Central memory CD4-positive, alpha-beta T cell (primary cell): Measurements from ENCODE around the gene ARL4D.
A peak's percentile ranks its signal among the peaks of the same experiment; 100 is the strongest.
"Not testable (repeated sequence)": the region's sequence is repeated elsewhere in the genome, so short reads cannot be mapped to it uniquely, and the experiment has no call there.

Experiments used
- DNase-seq: peaks from one replicate; pipeline ENCODE4 v3.0.0; 2022
- total RNA-seq, 3 experiments: gene quantifications; one replicate each; lab custom pipeline; 2026; lab: John Stamatoyannopoulos, UW

The ARL4D gene, protein sequence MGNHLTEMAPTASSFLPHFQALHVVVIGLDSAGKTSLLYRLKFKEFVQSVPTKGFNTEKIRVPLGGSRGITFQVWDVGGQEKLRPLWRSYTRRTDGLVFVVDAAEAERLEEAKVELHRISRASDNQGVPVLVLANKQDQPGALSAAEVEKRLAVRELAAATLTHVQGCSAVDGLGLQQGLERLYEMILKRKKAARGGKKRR
- total RNA-seq, result 1.1 to 5.8 (median 1.3) reads per million in 3 experiments

DNA sequence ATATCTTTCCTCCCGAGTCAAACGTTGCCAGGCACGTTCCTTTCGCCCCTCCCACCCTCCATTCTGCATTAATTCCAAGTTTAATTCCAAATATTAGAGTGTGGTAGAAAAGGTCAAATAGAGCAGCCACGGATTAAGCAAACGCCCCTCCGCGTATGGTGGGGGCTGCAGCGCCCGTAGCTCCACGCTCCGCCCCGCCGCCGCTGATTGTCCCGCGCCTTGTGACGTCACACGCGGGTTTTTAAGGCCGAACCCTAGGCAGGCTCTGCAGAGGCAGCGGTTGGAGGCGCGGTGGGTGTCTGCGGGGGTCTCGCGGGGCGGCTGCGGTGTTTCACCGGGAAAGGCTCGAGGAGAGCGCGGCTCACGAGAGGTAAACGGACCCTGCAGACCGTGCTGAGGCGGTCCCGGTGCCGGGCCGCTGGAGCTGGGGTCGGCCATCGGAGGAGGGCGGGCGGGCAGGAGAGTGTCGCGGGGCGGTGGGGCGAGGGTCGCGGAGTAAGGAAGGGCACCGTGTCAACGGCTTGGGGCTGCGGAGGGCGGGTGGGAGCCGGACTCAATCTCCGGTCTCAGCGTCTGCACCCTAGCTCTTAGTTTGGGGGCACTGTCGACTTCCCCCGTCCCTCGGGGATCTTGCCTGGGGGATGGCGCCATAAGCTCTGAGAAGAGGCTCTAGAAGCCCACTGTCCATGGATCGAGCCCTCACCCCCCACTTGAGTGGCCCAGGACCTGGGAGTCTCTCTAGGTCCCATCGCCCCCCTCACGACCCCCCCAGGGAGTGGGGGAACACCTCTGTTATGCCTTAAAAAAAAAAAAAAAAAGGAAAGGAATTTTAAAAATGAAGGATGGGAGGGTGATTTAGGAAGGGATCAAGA, at the start of gene ARL4D:
Gene ARL4D, plus strand, starts transcription at position 270 of the 872 bp plus-strand sequence. CDS start 740 bp downstream, outside the sequence.
- DNase-seq, result peak; percentile 78

DNA sequence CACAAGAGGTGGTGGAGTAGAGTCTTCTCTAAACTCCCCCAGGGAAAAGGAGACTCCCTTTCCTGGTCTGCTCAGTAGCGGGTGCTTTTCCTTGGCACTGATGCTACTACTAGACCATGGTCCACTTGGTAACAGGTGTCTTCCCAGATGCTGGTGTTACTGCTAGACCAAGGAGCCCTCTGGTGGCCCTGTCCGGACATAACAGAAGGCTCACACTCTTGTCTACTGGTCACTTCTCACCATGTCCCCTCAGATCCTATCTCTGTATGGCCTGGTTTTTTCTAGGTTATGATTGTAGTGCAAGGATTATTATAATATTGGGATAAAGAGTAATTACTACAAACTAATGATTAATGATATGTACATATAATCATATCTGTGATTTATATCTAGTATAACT, 49.7 kb upstream of the ARL4D start:
- DNase-seq, result no peak

DNA sequence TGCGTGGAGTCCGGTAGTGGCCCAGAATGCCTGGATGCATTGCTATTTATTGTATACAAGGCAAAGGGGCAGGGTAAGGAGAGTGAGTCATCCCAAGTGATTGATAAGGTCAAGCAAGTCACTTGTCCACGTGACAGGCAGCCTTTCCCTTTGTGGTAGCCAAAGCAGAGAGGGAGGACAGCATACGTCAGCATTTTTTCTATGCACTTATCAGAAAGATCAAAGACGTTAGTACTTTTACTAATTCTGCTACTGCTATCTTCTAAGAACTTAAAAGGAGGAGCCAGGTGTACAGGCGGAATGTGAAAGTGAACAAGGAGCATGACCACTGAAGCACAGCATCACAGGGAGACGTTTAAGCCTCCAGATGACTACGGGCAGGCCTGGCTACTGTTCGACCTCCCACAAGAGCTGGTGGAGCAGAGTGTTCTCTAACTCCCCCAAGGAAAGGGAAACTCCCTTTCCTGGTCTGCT, 47.9 kb upstream of the ARL4D start:
- no peak for DNase-seq

DNA sequence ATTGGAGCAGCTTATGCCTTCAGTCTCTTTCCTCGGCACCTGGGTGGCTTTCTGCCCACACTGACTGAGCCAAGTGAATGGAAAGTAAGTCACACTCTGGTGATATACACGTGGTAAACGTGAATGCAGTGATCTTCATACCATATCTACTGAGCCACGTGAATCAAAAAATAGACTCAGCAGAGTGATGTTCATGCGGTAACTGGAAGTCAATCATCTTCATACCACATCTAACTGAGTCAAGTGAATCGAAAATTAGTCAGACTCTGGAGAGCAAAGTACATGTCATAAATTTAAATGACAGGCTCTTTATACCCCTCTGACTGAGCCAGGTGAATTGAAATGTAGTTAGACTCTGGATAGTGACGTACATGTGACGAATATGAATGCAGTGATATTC, 47.1 kb upstream of the ARL4D start:
- DNase-seq, result no peak

DNA sequence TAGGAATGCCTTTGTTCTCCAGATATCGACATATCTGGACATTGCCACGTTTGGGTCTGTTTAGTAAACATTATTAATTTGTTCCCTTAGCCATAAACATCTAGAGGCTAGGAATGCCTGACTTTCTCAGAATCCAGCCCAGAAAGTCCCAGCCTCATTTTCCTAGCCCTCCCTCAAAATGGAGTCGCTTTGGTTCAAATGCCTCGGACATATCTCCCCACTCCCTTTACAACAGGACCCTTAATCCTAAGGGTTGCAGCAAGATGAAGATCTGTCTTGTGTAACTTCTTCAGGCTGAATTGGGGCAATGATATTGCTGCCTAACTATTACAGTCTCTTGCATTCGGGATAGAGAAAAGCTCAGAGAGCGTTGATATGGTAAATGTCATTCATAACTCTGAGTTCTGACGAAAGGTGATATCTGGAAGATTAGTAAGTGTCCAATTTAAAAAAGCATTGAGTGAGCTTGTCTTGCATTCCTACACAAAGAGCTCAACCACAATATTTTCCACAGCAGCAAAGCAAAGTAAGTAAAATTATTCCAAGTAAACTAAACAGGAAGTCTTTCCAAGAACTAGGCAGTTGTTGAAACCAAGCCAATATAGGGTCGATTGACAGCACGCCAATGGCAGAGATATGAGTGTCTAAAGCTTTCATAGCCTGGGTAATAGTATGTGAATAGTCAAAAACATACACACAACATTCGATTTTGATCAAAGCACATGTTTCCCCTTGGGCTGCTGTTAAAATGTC, 46.0 kb upstream of the ARL4D start:
- no peak for DNase-seq

DNA sequence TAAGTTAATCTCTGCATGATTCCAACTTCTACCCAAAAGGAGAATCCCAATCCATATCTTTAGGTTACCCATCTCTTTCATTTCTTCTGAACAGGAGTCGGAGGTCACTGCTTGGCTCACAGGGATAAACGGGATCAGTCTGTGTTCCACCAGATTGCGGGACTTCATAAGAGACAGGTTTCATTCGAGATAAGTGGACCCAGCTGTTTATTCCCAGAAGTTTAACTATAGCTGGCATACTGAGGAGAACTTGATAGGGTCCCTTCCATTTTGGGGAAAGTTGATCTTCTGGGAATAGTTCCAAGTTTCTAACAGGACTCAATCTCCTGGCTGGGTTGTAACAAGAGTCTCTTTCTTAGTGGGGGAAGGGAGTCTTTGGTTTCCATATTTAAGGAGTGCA, 45.4 kb upstream of the ARL4D start:
- DNase-seq, result no peak

DNA sequence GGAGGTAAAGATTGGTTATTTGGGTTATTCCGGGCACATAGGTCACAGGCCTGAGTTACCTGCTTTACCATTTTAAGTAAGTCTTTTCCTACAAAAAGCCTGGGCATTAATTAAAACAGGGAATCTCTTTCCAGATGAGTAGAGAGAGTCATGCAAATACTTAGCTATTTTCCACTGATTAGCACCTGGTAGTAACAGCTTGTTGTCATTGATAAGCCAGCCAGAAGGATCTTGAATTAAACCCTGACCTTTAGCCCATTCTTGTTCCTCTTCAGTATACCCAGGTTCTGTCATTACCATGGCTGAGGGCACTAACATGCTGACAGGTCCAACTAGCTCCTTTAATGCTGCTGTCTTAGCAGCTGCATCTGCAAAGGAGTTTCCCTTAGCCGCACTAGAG, 44.4 kb upstream of the ARL4D start:
- no peak for DNase-seq

DNA sequence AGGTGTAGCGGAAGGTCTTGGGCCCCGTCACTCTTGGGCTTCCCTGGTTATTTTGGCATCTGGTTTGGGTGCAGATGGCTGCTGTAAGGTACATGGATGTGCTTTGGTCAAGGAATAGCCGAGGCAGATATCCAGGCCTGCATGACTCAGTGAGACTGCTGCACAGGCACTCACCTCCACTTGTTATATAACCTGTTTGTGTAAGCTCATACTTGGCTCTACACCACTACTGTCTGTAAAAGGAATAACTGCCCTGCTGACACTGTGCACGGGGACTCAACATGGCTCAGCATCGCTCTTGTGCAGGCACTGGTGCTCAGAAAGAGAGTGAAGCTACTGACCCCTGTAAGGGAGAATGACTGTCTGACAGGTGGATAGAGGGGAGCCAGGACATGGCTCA, 42.3 kb upstream of the ARL4D start:
- no peak for DNase-seq

DNA sequence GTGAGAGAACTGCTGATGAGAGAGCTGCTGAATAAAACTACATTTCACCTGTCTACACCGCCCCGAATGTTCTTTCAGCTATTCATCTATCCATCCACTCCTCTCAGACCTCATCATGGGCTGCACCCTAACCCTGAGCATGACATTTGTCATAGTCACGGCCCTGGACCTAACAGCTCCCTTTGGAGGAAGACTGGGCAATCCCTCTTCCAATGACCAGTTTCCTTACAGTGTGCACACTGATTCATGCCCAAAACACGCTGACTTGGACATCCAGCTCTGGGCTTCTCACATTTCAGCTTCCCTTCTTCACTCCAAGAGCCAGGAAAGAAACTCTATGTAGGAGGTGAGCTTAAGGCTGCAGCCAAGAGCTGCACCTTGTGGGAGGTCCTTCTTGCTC, 41.8 kb upstream of the ARL4D start:
- no peak for DNase-seq

DNA sequence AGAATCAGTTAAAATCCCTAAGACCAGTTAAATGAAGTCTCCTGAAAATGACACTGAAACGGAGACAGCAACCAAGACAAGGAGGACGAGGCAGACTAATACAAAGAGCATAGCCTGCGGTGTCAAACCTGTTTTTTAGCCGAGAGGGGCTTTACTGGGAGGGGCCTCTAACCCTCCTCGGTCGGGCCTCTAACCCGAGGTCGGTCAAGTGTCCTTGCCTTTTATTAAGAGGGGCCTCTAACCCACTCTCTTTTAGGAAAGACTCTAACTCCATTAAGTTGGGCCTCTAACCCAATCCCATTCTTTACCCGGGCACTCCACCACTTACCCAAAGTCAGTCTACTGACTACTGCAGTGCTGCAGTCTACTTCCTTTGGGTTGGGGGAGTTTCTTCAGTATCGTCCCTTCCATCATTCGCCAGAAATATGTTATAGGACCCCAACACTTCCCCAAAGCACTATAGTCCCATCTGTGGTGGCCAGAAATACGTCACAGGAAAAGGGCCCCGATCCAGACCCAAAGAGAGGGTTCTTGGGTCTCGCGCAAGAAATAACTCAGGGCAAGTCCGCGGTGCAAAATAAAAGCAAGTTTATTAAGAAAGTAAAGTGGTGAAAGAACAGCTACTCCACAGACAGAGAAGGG, 39.2 kb upstream of the ARL4D start:
- no peak for DNase-seq

DNA sequence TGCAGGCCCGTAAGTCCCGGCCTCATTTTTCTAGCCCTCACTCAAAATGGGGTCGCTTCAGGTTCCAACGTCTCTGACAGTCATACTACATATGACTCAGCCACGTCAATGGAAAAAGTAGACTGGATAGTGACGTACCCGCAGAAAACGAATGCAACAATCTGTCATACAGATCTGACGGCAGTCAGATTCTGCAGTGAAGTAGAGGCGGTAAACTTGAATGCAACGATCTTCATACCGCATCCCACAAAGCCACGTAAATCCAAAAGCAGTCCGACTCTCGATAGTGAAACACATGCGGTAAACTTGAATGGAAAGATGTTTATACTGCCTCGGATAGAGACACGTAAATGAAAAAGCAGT, 38.4 kb upstream of the ARL4D start:
- peak; percentile 91 for DNase-seq

DNA sequence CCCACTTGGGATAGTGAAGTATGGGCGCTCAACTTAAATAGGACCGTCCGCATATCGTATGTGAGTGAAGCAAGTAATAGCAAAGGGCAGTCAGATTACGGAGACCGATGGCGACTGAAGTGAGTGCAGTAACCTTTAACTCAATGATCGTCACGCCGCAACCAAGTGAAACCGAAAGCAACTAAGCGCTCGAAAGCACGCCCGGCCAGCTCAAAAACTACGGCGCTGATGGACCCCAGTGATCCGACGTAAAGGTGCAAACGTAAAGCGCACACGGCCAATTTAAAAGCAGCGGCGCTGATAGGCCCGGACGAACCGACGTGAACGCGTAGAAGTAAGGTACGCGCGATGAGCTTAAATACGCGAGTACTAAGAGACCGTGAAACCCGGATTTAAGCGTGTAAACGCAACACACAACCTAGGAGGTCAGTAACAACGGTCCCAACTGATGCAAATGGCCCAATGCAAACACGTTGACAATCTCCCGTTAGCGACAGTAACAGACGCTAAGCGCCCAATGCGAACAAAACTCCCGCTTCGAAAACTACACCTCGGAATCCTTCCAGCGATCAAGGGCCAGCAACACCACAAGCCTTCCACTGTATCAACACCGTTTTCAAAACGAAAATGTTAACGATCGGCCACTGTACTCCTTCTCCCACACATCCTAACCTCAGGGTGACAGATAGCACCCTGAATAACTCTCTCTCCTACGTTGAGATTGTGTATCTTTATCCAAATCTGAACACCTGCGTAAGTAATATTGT, 37.9 kb upstream of the ARL4D start:
- DNase-seq, result peak; percentile 97

DNA sequence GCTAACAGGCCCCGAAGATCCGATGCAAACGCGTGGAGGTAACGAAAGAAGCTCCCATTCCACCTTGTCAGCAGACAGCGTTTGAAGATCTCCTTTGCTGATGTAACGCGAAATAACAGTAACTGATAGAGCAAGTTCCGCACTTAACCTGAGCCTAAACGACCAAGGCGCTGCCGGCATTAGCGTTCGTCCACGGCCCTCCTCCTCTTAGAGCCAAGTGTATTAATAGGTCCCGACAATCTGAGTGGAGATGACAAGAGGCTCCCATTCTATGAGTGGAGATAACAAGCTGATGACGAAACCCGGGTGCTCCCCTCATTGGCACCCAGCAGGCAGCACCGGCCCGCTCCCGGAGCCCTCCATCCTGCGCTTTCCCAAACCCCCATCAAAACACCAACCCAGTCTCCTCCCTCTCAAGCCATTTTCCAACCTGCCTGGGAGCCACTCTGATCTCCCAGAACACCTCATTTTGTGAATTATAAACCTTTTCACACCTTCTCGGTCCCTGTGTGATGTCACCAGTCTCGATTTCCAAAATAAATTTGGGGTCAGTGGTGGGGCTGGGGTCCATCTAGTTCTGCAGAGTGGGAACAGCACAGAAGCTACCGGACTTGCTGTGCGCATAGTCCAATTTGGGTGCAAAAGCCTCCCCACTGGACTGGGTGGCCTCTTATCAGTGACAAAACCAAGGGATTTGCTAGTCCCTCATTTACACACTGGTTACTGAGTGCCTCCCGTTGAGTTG, 35.4 kb upstream of the ARL4D start:
- DNase-seq, result no peak

DNA sequence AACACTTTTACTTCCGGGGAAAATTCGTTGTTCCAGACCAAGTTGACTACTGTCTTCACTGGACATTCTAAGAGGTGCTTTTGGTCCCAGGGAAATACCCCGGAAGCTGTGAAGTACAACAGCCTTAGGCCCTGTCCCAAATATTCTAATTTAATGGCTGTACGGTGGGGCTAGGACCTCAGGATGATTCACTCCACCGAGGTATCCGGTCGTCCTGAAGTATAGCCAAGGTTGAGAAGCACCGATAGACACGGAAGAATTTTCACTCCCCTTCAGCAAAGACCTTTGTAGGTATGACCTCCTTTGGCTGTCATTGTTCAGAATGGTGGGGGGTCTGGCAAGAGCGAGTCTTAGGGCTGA, 34.9 kb upstream of the ARL4D start:
- no peak for DNase-seq

DNA sequence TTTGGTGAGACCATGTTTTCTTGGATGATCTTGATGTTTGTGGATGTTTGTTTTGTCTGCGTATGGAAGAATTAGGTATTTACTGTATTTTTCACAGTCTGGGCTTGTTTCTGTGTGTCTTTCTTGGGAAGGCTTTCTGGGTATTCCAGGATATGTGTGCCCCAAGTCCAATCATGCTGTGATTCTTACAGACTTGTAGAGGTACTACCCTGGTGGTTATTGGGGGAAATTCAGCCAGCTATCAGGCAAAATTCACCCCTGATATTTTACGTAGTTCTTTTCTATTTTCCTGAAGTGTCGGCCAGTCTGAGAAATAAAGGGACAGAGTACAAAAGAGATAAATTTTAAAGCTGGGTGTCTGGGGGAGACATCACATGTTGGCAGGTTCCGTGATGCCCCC, 33.4 kb upstream of the ARL4D start:
- DNase-seq, result no peak

DNA sequence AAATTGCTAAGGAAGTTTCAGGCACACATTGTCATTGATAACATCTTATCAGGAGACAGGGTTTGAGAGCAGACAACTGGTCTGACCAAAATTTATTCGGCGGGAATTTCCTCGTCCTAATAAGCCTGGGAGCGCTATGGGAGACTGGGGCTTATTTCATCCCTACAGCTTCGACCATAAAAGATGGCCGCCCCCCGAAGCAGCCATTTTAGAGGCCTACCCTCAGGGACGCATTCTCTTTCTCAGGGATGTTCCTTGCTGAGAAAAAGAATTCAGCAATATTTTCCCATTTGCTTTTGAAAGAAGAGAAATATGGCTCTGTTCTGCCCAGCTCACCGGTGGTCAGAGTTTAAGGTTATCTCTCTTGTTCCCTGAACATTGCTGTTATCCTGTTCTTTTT, 32.9 kb upstream of the ARL4D start:
- DNase-seq, result not testable (repeated sequence)

DNA sequence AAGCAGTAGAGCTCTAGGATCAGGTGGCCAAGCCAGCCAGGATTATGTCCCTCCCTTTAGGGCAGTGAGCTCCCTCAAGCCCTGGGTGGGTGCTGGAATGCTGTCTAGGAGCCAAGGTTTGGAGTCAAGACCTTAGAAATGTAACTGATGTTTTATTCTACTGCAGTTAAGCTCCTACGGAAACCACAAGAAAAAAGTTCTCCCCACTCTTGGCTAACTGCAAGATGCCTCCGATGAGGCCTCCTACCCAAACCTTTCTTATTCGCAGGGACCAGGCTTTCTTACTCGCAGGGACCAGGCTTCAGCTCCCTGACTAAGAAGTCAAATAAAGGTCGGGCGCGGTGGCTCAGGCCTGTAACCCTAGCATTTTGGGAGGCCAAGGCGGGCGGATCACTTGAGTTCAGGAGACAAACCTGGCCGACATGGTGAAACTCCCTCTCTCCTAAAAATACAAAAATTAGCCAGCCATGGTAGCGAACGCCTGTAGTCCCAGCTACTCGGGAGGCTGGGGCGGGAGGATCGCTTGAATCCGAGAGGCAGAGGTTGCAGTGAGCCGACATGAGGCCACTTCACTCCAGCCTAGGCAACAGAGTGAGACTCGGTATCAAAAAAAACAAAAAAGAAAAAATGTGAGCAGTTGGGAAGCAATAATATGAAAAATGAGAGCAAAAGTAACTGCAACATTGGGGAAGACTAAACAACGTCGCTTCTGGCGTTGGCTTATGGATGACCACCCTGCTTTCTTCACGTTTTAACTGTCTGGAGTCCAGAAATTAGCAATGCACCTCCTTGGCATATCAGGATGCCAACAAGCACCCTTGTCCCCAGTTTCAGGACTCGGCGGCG, 31.7 kb upstream of the ARL4D start:
- no peak for DNase-seq

DNA sequence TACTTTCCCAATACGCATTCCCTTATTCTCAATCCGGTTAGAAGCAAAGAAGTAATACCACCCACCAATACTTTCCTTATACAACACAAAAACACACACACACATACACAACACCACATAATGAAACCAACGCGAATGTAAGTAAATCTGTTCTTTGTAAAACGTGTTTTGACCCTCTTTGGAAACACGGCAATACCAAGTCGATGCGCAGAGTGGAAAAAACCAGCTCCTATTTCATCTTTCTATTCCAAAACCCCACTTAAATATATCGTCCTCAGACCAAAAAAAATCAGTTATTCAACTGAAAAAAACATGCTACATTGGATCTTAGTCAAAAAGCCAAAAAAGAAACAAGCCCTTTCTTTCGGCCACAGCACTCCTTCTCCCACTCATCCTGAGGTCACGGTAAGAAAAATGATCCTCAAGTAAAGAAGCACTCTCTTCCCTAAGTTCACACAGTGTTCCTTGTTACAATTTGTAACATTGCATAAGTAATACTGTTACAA, 31.0 kb upstream of the ARL4D start:
- DNase-seq, result no peak

DNA sequence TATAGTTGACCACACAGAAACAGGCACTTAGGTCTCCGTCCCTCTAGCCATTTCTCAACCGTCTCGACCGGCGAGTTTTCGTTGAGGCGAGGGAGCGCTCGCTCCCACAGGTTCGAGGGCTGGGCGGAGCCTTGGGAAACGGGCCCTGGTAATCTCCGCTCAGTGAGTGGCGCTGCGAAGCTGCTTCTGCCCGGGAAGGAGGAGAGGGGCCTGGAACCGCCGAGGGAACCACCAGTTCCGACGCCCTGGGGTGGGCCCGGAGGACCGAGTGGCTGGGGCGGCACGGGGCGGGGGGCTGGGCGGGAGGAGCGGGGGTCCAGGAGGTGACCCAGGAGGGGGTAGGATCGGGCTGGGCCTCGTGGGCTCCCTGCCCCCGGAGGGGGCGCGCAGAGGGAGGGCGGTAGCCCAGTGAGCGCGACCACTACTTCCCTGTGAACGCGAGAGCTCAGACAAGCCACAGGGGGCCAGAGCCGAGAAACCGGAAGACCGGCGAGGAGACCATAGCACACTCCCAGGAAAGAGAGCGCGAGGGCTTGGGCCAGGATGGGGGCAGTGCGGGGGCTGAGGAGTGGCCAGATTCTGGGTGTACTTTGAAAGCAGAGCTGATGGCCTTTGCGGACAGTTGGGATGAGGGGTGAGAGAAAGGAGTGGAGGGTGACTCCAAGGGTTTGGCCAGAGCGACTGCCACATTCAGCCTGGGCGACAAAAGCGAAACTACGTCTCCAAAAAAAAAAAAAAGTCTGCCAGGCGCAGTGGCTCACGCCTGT, 29.9 kb upstream of the ARL4D start:
- peak; percentile 54 for DNase-seq

DNA sequence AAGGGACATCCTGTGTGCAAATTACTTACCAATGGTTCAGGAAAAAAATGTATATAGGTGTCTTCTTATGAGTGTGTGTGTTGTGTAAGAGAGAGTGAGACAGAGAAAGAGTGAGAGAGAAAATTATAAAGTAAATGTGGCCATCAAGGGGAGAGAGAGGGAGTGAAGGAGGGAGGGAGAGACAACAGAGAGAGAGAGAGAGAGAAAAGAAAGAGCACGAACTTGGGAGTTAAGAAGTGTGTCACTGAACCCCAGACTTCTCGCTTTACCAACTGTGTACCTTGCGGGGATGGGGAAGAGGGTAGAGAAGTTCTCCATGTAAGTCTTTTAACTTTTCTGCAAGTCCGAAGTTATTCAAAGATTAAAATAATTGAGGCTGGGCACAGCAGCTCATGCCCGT, 28.8 kb upstream of the ARL4D start:
- no peak for DNase-seq
